ENCODE results near the gene LRP3.

DNA sequence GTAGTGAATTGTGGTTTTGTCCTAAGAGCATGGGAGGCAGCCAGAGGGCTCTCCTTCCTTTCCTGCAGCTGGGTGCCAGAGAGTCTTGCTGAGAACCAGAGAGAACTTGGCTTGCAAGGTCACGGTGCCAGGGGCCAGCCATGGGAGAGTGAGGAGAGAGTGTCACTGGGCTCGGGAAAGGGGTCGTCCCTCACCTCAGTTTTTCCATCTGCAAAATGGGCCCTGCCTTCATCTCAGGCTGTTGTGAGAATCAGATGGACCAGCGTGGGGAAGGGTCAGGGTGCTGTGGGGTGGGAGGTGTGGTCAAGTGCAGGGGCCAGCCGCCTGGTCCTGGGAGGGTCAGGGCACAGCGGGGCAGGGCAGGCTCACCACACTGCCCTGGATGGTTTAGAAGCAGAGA lies 7.3 kb downstream of the LRP3 start:
- no peak for TF ChIP-seq EZH2 (IDR thresholded peaks at IDR 0.05; ENCODE audit: borderline replicate concordance, insufficient read depth, low read depth, low read length, poor library complexity, severe bottlenecking)
- TF ChIP-seq, protein P1, sequence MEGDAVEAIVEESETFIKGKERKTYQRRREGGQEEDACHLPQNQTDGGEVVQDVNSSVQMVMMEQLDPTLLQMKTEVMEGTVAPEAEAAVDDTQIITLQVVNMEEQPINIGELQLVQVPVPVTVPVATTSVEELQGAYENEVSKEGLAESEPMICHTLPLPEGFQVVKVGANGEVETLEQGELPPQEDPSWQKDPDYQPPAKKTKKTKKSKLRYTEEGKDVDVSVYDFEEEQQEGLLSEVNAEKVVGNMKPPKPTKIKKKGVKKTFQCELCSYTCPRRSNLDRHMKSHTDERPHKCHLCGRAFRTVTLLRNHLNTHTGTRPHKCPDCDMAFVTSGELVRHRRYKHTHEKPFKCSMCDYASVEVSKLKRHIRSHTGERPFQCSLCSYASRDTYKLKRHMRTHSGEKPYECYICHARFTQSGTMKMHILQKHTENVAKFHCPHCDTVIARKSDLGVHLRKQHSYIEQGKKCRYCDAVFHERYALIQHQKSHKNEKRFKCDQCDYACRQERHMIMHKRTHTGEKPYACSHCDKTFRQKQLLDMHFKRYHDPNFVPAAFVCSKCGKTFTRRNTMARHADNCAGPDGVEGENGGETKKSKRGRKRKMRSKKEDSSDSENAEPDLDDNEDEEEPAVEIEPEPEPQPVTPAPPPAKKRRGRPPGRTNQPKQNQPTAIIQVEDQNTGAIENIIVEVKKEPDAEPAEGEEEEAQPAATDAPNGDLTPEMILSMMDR (IDR thresholded peaks at IDR 0.05): no peak

All from B cell (primary cell).